Nephron (organoid): ENCODE measurements around the gene BCL7C.

Experiments
- H3K27ac Mint-ChIP-seq, 3 experiments: 2 replicates each; pipeline ENCODE4 v1.8.0; 2020; ENCODE audit warnings: mixed read lengths in 3 of 3, mild to moderate bottlenecking in 2 of 3, moderate library complexity in 1 of 3
- H3K27me3 Mint-ChIP-seq: 2 replicates; pipeline ENCODE4 v1.8.0; 2021; ENCODE audit warnings: low read depth, mild to moderate bottlenecking, moderate library complexity, mixed read lengths
- H3K36me3 Mint-ChIP-seq: 2 replicates; pipeline ENCODE4 v1.8.0; 2020; ENCODE audit warnings: low read depth, mixed read lengths
- H3K4me1 Mint-ChIP-seq: 2 replicates; pipeline ENCODE4 v1.8.0; 2020; ENCODE audit warnings: mixed read lengths
- H3K4me3 Mint-ChIP-seq, 3 experiments: 2 replicates each; pipeline ENCODE4 v1.8.0; 2020; ENCODE audit warnings: mild to moderate bottlenecking in 3 of 3, mixed read lengths in 3 of 3, moderate library complexity in 2 of 3
- H3K9me3 Mint-ChIP-seq: 2 replicates; pipeline ENCODE4 v1.8.0; 2020; ENCODE audit warnings: mixed read lengths
- TF ChIP-seq, protein P1 (sequence below), 3 experiments: fragments of 200-600 bp; sonication (generic); IDR thresholded peaks; one replicate each; pipeline ENCODE4 v1.5.0; 2021; ENCODE audit warnings: antibody characterized with exemption in 3 of 3; ENCODE audit not compliant: unreplicated experiment in 3 of 3

BCL7C gene

DNA sequence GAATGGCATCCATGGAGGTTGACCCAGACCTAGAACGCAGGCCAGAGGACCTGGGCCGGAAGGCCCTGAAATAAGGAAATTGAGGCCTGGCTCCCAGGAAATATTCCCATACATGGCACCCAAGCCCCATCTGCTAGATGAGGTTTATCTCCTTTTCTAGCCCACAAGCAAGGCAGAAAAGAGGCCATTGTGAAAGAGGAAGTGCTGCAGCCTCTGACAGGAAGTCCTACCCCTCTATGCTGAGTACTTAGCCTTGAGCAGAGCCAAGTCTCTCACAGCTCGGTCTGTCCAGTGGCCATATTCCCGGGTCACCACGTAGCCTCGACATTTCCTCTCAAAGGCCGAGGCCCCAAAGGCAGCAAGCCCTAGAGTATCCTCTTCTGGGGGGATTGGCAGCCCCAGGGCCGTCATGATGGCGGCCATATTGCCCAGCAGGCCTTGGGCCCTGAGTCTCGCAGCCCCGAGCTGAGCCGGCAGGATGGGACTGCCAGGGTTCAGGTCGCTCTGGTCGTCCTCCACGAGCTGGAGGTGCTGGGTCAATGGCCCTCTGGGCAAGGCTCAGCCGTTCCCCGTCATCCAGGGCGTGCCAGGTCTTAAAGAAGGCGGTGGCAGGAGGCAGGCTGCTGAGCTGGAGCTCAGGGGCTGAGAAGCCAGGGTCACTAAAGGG, 10.4 kb upstream of the BCL7C start:
- Mint-ChIP-seq H3K27ac (peak overlapping the region in 2 of 3 experiments; percentile 94 to 99), H3K4me1 (peaks cover 8% of the 10 kb centered on the region), H3K9me3 (no peaks in the 10 kb centered on the region), H3K27me3 (no peaks in the 10 kb centered on the region), H3K4me3 (no peak overlapping the region), H3K36me3 (no peaks in the 10 kb centered on the region)
- TF ChIP-seq, protein P1, sequence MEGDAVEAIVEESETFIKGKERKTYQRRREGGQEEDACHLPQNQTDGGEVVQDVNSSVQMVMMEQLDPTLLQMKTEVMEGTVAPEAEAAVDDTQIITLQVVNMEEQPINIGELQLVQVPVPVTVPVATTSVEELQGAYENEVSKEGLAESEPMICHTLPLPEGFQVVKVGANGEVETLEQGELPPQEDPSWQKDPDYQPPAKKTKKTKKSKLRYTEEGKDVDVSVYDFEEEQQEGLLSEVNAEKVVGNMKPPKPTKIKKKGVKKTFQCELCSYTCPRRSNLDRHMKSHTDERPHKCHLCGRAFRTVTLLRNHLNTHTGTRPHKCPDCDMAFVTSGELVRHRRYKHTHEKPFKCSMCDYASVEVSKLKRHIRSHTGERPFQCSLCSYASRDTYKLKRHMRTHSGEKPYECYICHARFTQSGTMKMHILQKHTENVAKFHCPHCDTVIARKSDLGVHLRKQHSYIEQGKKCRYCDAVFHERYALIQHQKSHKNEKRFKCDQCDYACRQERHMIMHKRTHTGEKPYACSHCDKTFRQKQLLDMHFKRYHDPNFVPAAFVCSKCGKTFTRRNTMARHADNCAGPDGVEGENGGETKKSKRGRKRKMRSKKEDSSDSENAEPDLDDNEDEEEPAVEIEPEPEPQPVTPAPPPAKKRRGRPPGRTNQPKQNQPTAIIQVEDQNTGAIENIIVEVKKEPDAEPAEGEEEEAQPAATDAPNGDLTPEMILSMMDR (IDR thresholded peaks at IDR 0.05; ENCODE audit: unreplicated experiment in 3 of 3) = no peak

DNA sequence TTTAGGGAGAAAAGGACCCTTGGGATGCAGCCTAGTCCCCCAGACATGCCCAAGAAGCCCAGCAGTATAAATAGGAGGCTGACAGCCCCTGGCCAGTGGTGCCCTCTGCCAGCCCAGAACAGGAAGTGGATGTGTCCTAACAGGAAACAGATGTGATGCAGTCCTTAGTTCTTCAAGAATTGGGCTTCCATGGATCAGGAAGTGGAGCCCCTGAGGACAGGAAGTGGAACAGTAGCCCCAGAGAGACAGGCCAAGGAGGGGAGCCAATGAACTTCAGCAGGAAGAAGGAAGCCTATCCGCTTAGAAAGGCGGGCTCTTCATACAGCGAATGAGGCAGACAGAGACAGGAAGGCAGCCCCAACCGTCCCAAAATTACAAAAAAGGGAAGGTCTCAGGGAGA, 9.7 kb upstream of the BCL7C start:
- Mint-ChIP-seq H3K9me3 (no peaks in the 10 kb centered on the region), H3K36me3 (no peaks in the 10 kb centered on the region), H3K27ac (peak overlapping the region; percentile 94 to 99 (median 98)), H3K27me3 (no peaks in the 10 kb centered on the region), H3K4me1 (peaks cover 8% of the 10 kb centered on the region), H3K4me3 (peak overlapping the region in 1 of 3 experiments; percentile 24)
- TF ChIP-seq, protein P1 (IDR thresholded peaks at IDR 0.05; ENCODE audit: unreplicated experiment in 3 of 3) = no peak

DNA sequence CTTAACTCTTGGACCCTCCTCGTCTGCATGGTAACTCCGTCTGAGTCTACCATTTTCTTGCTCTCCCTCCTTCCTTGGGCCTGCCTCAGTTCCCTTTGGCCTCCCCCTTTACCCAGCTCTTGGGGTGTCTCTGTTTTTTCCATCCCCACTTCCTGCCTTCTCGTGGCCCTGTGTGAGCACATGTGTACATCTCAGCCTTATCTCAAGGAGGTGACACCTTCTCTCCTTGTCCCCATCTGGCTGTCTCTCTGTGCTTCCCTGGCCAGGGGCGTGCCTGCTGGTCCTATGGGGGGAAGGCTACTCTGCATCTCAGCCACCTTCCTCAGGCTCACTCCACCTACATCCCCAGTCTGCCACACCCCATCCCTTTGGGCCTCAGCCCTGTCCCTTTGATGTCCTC, 9.1 kb upstream of the BCL7C start:
- H3K27ac Mint-ChIP-seq = peak overlapping the region; percentile 94 to 99 (median 98)
- H3K9me3 Mint-ChIP-seq = no peaks in the 10 kb centered on the region
- TF ChIP-seq, protein P1 (IDR thresholded peaks at IDR 0.05; ENCODE audit: unreplicated experiment in 3 of 3) = no peak
- H3K27me3 Mint-ChIP-seq = no peaks in the 10 kb centered on the region
- H3K36me3 Mint-ChIP-seq = no peaks in the 10 kb centered on the region
- H3K4me3 Mint-ChIP-seq = peak overlapping the region; percentile 88 to 92 (median 90)
- H3K4me1 Mint-ChIP-seq = peaks cover 8% of the 10 kb centered on the region

- peak overlapping the region; percentile 94 to 99 (median 98) for H3K27ac Mint-ChIP-seq
- no peaks in the 10 kb centered on the region for H3K36me3 Mint-ChIP-seq
- no peaks in the 10 kb centered on the region for H3K9me3 Mint-ChIP-seq
- H3K27me3 Mint-ChIP-seq = no peaks in the 10 kb centered on the region
- peaks cover 9% of the 10 kb centered on the region for H3K4me1 Mint-ChIP-seq
- TF ChIP-seq, protein P1 (IDR thresholded peaks at IDR 0.05; ENCODE audit: unreplicated experiment in 3 of 3) = no peak
- H3K4me3 Mint-ChIP-seq = peak overlapping the region; percentile 88 to 92 (median 90)
Measured at GRCh38 chr16:30902029-30902972, 8.4 kb upstream of the BCL7C start.

- no peaks in the 10 kb centered on the region for H3K27me3 Mint-ChIP-seq
- H3K9me3 Mint-ChIP-seq = no peaks in the 10 kb centered on the region
- no peaks in the 10 kb centered on the region for H3K36me3 Mint-ChIP-seq
- TF ChIP-seq, protein P1 (IDR thresholded peaks at IDR 0.05; ENCODE audit: unreplicated experiment in 3 of 3) = no peak
- H3K4me3 Mint-ChIP-seq = peak overlapping the region; percentile 66 to 75 (median 68)
- H3K27ac Mint-ChIP-seq = peak overlapping the region; percentile 69 to 85 (median 79)
- peaks cover 15% of the 10 kb centered on the region for H3K4me1 Mint-ChIP-seq
Measured at GRCh38 chr16:30901201-30902028, 7.5 kb upstream of the BCL7C start.
